Muscle of leg (tissue), 11 donors: ENCODE measurements around the gene FOXN3. TPM values are rescaled to one million over a fixed set of nuclear protein-coding genes. Genes with fewer than 3 reads are reported as not detected.

Experiments used
- DNase-seq: peaks from one replicate; pipeline ENCODE4 v3.0.0; 2013
- H3K27ac ChIP-seq: one replicate; pipeline ENCODE4 v1.5.1; 2013; ENCODE audit warnings: mild to moderate bottlenecking, low read length, control low read depth
- H3K27me3 ChIP-seq: one replicate; pipeline ENCODE4 v1.6.1; 2013; ENCODE audit warnings: low read length; ENCODE audit not compliant: control insufficient read depth, insufficient read depth
- H3K36me3 ChIP-seq: one replicate; pipeline ENCODE4 v1.6.1; 2013; ENCODE audit warnings: low read length; ENCODE audit not compliant: control insufficient read depth, insufficient read depth
- H3K4me1 ChIP-seq: one replicate; pipeline ENCODE4 v1.6.1; 2013; ENCODE audit warnings: low read length; ENCODE audit not compliant: control insufficient read depth, insufficient read depth
- H3K4me3 ChIP-seq: one replicate; pipeline ENCODE4 v1.5.1; 2013; ENCODE audit warnings: low read length, control low read depth
- H3K9me3 ChIP-seq: replicated peaks from 2 replicates; pipeline ENCODE4 v1.6.1; 2013; ENCODE audit warnings: low read depth, low read length; ENCODE audit not compliant: control insufficient read depth
- WGBS: methylation state at CpG from one replicate; pipeline ENCODE4 v1.1.5; 2013; ENCODE audit warnings: missing lambda C conversion rate; ENCODE audit not compliant: insufficient coverage; 5-methylcytosine and 5-hydroxymethylcytosine counted together
- polyA plus RNA-seq, 8 donors: library from polyadenylated mRNA; unstranded; fragments of 120-200 nt; gene quantifications; one replicate each; pipeline versions ENCODE4 v1.2.1 to v1.2.3, GENCODE V29; 2013; ENCODE audit warnings: inconsistent platforms in 1 of 8, low replicate concordance in 1 of 8; ENCODE audit not compliant: insufficient read length in 8 of 8, insufficient read depth in 1 of 8
- total RNA-seq: library from RNA; stranded (reverse); fragments of 120-200 nt; gene quantifications from one replicate; pipeline ENCODE4 v1.2.4, GENCODE V29; 2013

Gene FOXN3
- total and polyA plus RNA-seq, 9 donors, result 43.4 to 79.2 (median 64.0) TPM

DNA sequence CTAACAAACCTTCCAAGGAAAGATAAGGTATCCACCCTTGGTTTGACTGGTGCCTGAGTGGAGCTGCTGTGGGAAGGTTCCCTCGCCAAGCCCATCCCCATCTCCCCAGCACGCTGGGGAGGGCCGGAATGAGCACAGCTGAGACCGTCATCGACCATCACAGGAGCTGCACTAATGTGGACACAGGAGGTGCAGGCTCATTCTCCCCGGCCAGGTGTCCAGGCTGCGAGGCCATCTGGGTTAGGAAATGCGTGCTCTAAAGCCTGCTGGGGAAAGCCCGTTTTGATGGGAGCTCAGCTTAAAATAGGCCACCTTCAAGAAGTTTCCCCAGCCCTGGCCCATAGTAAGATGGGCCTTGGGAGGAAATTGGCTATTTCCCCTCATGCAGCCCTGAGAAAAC, 35.2 kb upstream of the FOXN3 start:
- Histone ChIP-seq H3K4me1 (no peaks in the 10 kb centered on the region), H3K27ac (no peak overlapping the region), H3K36me3 (no peaks in the 10 kb centered on the region), H3K9me3 (no peaks in the 10 kb centered on the region), H3K27me3 (no peaks in the 10 kb centered on the region), H3K4me3 (no peak overlapping the region)
- DNase-seq, result no peak
- 66% methylated on average over 6 of the region's 9 CpGs for WGBS

DNA sequence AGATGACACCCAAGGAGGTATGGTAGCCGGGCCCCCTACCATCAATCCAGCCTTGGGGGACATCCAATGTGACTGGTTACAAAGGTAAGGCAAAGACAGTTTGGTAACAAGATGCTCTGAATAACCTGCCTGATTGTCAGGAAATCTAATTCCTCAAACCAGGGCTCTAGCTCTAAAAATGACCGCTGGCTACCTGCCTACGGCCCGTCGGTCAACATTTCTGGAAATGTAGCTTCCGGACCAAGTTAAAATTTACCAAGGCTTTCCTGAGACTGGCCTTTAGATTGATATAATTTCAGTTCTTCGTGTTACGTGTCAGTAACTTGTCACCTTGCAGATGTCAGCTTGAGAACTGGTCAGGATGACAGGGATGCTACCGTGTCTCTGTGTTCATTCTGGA, 34.2 kb upstream of the FOXN3 start:
- WGBS, result 88% methylated on average over 9 of the region's 9 CpGs

DNA sequence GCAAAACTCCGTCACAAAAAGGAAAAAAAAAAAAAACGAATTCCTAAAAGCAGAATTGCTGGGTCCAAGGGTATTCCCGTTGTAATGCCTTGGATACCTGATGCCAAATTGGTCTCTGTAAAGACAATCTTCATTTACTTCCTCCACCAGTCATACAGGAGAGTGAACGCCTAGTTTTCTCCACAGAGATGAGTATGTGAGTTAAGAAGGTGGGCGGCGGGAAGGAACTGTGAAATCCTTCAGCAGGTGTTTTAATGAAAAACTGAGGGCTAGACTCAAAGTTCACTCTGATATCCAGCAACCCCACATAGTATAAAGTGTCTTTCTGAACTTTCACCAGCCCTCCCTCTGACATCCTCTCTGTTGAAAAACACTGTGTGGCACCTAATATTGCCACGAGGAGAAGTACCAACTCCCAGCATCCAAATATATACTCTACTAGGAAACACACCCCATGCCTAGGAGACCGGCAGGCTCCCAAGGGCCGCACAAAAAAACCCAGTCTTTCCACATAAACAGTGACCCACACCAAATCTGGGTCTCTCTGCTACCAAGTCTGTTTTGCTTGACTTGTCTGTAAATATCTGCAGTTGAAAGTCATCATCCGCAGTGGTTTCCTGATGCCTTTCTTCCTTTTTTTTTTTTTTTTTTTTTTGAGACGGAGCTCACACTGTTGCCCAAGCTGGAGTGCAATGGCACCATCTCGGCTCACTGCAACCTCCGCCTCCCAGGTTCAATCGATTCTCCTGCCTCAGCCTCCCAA, 30.3 kb upstream of the FOXN3 start:
- Histone ChIP-seq H3K27ac (no peak overlapping the region), H3K4me3 (no peak overlapping the region), H3K4me1 (peaks cover 4% of the 10 kb centered on the region), H3K9me3 (no peaks in the 10 kb centered on the region), H3K36me3 (no peaks in the 10 kb centered on the region), H3K27me3 (no peaks in the 10 kb centered on the region)
- 100% methylated on average over 2 of the region's 14 CpGs for WGBS
- no peak for DNase-seq

More for the DNA sequence above, 34.2 kb upstream of the FOXN3 start:
- no peak overlapping the region for H3K4me3 ChIP-seq
- no peaks in the 10 kb centered on the region for H3K4me1 ChIP-seq
- H3K9me3 ChIP-seq, result no peaks in the 10 kb centered on the region
- no peak for DNase-seq
- H3K27ac ChIP-seq, result no peak overlapping the region
- H3K27me3 ChIP-seq, result no peaks in the 10 kb centered on the region
- H3K36me3 ChIP-seq, result no peaks in the 10 kb centered on the region

DNA sequence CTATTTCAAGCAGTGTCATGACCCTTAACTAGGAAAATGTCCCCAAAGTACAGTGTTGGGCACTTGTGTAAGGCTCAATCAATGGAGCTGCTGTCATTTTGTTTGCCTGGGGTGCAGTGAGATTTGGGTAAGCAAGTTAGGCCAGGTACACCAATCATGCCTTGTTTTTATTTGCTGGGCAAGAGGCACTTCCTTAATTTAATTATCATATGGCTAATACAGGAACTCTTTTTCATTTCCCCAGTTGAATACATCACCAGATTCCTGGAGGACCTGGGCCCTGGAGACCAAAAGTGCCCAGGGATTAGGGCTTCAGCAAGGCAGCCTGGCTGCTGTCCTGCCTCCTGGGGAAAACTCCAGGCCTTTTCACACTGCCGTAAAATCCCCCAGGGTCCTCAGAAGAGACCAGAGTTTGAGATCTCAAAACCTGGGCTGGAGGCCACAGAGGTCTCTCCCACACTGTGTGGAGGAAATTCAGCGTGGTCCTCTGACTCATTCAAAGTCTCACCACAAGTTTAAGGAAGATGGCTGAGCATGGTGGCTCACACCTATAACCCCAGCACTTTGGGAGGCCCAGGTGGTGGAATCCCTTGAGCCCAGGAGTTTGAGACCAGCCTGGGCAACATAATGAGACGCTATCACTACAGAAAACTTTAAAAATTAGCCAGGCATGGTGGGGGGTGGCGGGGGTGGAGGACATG, 28.4 kb upstream of the FOXN3 start:
- Histone ChIP-seq H3K4me3 (no peak overlapping the region), H3K27ac (no peak overlapping the region), H3K4me1 (peaks cover 4% of the 10 kb centered on the region), H3K27me3 (no peaks in the 10 kb centered on the region), H3K36me3 (no peaks in the 10 kb centered on the region), H3K9me3 (no peaks in the 10 kb centered on the region)
- WGBS, result 100% methylated on average over 1 of the region's 4 CpGs
- DNase-seq, result no peak

DNA sequence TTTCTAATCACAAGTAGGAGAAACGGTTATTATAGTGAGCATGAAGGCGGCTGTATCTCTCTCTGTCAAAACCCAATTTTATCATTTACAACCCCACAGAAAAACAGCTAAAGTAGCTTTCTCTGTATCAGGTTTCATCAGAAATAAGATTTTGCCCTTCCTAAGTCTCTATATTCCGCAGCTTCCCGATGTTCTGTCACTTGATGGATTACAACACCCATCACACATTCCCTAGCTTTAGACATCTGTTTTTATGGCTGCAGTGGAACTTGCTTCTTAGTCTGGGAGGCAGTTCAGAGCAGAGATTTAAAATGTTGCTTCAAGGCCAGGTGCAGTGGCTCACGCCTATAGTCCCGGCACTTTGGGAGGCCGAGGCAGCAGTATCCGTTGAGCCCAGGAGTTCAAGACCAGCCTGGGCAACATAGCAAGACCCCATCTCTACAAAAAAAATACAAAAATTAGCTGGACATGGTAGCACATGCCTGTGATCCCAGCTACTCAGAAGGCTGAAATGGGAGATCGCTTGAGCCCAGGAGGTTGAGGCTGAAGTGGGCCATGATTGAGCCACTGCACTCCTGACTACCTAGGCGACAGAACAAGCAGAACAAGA, 27.6 kb upstream of the FOXN3 start:
- peak; percentile 41 for DNase-seq
- WGBS, result 50% methylated on average over 3 of the region's 10 CpGs
- no peaks in the 10 kb centered on the region for H3K9me3 ChIP-seq
- H3K27ac ChIP-seq, result no peak overlapping the region
- H3K4me1 ChIP-seq, result peaks cover 4% of the 10 kb centered on the region
- H3K27me3 ChIP-seq, result no peaks in the 10 kb centered on the region
- H3K36me3 ChIP-seq, result no peaks in the 10 kb centered on the region
- no peak overlapping the region for H3K4me3 ChIP-seq

DNA sequence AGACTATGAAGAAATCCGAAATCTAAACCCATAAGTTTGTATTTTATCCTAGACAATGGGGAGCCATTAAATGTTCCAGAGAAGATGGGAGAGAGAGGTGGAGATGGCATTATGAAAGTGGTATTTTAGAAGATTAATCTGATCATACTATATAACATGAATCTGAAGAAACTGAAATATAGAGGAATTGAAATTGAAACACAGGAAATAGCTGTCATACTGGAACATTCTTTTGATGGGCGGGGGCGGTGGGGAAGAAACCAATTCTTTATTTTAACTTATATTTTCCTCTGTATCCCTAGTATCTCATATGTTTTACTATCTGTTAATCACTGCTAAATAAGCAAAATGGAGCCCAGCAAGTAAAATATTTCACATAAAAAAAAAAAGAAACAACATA, 27.0 kb upstream of the FOXN3 start:
- H3K9me3 ChIP-seq, result no peaks in the 10 kb centered on the region
- no peak overlapping the region for H3K27ac ChIP-seq
- peaks cover 4% of the 10 kb centered on the region for H3K4me1 ChIP-seq
- no peak for DNase-seq
- H3K27me3 ChIP-seq, result no peaks in the 10 kb centered on the region
- WGBS, result no CpG with 5 or more reads among the region's 3 CpGs
- no peaks in the 10 kb centered on the region for H3K36me3 ChIP-seq
- no peak overlapping the region for H3K4me3 ChIP-seq

DNA sequence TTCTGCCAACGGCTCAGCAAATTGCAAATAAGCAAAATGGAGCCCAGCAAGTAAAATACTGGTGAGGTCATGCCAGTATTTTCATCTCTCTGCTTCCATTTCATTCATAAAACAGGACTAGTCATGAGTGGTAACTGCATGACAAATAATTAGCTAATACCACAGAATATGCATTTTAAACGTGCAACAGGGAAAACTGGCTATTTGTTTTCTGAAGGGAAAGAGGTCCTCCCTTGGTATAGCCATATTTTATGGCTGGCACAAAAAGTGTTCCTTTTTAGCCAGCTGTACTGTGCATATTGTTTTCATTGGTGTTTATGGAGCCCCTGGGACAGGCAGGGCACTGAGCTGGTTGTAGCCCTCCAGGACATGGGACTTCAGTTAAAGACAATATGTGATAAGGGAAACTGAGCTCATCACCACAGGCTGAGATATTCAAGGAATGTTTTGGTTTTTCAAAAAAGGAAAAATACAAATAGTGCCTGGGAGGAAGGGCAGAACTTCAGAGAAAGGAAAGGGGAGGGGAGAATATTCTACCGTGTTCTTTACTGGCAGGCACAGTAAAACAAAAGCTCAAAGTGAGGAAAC, 26.1 kb upstream of the FOXN3 start:
- Histone ChIP-seq H3K36me3 (no peaks in the 10 kb centered on the region), H3K4me1 (peaks cover 4% of the 10 kb centered on the region), H3K27me3 (no peaks in the 10 kb centered on the region), H3K27ac (peak overlapping the region; percentile 3), H3K9me3 (no peaks in the 10 kb centered on the region), H3K4me3 (no peak overlapping the region)
- no peak for DNase-seq
- 11% methylated on average over 1 of the region's 3 CpGs for WGBS

DNA sequence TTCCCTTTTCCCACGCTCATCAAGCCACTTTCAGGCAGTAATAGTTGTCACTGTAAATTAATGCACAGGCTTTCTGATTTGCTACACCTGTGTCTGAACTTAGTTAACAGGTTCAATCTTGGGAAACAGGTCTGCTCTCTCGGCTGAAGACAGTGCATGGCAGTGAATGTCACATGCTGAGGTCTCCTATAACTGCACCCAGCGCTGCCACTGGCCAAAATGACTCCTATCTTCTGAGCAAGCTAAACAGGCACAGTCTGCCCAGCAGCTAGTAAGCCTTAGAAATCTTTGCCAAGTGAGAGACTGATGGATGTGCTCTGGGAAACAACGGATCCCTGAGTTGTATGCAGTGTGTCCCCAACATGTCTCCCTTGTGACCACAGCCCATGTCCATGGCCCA, 25.2 kb upstream of the FOXN3 start:
- 96% methylated on average over 4 of the region's 4 CpGs for WGBS
- H3K4me1 ChIP-seq, result peaks cover 4% of the 10 kb centered on the region
- no peaks in the 10 kb centered on the region for H3K9me3 ChIP-seq
- no peak overlapping the region for H3K27ac ChIP-seq
- H3K36me3 ChIP-seq, result no peaks in the 10 kb centered on the region
- DNase-seq, result no peak
- no peak overlapping the region for H3K4me3 ChIP-seq
- H3K27me3 ChIP-seq, result no peaks in the 10 kb centered on the region

DNA sequence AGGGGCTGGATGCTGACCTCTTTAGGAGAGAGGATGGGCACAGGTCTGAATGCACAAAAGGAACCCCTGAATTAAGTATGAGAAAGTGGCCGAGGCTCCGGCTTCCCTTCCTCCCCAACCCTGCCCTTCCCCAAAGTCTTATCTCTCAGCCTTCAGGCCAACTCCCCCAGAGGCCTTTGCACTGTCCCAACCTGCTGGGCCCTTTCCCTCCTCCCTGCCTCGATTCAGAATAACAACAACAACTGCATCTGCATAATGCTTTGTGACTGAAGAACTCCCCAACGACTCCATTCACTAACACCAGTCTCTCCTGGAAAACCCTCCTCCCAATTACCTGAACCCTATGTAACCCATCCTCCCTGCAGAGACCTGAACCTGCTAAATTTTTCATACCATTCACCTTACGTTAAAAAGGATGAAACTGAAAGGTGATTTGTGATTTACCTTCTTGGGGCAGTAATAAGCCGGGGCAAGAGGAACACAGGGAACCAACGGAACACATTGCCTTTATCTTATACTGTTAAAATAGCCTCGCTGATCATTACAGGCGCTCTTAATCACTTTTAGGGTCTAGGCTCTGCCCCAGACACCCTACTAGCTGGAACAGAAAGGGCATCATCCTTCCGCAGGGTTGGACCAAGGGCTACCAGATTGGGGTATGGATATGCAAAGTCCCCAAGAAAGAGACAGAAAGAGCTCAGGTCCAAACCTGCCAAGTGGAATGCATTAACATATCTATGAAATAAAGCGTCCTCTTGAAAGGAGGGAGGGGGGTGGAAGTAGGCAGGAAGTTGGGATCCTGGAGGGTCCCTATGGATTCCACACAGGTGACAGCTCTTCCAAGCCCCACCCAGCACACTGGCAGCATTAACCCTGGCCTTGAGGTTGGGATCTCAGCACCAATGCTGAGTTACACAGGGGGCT, 24.2 kb upstream of the FOXN3 start:
- Histone ChIP-seq H3K27me3 (no peaks in the 10 kb centered on the region), H3K9me3 (no peaks in the 10 kb centered on the region), H3K36me3 (no peaks in the 10 kb centered on the region), H3K4me3 (no peak overlapping the region), H3K27ac (no peak overlapping the region), H3K4me1 (peaks cover 4% of the 10 kb centered on the region)
- 44% methylated on average over 4 of the region's 11 CpGs for WGBS
- DNase-seq, result no peak
